HG02610 (cell line): ENCODE measurements around the gene UQCR11.
"Not testable (repeated sequence)": the region's sequence is repeated elsewhere in the genome, so short reads cannot be mapped to it uniquely, and the experiment has no call there.

ENCODE experiments used
- ATAC-seq: cut with Tn5 transposase; IDR thresholded peaks from one replicate; pipeline ENCODE4 v1.9.1; 2021; ENCODE audit warnings: mild to moderate bottlenecking, moderate library complexity; ENCODE audit not compliant: unreplicated experiment

UQCR11 gene

GRCh38 chr19:1605236-1606137 lies at the start of gene UQCR11:
TSS of gene UQCR11 (minus strand) at chr19:1605462. CDS start at chr19:1605409, 53 bp downstream.
- ATAC-seq: peak; percentile 82

DNA sequence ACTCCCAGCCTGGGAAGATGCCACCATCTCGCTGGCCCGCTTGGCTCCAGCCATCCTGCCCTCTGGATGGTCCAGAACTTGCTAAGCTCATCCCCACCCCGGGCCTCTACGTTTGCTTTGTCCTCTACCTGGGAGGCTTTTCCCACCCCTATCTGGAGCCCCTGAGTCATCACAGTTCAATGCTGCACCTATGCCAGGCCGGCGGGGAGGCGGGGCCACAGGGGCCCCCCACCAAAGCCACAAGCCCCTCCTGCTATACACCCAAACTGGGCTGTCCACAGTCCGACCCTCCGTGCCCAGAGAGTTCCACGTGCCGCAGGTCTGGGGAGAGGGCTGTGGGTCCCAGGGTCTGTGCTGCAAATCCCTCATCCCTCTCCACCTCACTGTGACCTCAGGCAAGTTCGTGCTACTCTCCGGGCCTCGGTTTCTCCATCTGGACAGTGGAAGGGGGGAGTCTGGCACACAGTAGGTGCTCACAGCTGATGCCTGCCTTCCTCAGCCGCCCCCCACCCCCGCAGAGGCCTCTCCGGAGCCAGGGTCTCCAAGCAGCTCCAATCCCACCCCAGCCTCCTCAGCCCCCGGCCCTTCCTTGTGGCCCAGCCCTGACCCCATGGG lies 49.0 kb upstream of the UQCR11 start:
- no peak for ATAC-seq

- ATAC-seq: no peak
Observed at GRCh38 chr19:1653300-1653628, 48.0 kb upstream of the UQCR11 start.

GRCh38 chr19:1652471-1653299 lies 47.4 kb upstream of the UQCR11 start, which contains the start of gene TCF3:
TSS of gene TCF3 (minus strand) at chr19:1652615. CDS start at chr19:1650248, 2,367 bp downstream.
- ATAC-seq: peak; percentile 64

DNA sequence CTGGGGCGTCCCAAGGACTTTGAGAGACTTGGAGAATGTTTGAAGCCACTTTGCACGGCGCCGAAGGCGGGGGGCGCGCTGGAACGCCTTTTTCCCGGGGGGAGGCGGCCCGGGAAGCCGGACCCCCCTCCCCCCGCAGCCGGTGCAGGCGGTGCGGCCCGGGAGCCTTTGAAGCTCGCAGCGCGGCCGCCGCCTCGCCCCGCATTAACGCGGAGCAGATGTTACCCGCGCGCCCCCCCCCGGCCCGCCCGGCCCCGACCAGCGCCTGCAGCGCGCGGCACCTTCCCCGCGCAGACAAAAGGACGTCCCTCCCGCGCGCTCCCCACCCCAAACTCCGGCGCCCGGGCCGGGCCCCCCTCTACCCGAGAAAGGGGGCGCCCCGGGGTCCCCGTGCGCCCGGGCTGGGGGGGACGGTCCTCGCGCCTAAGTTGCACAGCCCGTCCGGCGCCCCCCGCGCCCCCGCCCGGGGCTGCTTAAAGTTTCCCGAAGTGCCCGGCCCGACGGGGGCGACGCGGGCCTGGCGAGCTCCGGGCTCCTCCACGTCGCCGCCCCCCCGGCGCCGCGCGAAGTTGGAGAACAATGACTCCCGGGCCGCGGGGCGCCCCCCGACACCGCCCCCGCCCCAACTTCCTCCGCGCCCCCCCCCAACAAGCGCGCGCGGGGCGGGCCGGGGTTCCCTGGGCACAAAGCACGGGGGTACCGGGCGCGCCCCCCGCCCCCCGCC lies 46.5 kb upstream of the UQCR11 start:
- ATAC-seq: no peak

GRCh38 chr19:1650650-1651567 lies 45.6 kb upstream of the UQCR11 start:
- ATAC-seq: no peak

DNA sequence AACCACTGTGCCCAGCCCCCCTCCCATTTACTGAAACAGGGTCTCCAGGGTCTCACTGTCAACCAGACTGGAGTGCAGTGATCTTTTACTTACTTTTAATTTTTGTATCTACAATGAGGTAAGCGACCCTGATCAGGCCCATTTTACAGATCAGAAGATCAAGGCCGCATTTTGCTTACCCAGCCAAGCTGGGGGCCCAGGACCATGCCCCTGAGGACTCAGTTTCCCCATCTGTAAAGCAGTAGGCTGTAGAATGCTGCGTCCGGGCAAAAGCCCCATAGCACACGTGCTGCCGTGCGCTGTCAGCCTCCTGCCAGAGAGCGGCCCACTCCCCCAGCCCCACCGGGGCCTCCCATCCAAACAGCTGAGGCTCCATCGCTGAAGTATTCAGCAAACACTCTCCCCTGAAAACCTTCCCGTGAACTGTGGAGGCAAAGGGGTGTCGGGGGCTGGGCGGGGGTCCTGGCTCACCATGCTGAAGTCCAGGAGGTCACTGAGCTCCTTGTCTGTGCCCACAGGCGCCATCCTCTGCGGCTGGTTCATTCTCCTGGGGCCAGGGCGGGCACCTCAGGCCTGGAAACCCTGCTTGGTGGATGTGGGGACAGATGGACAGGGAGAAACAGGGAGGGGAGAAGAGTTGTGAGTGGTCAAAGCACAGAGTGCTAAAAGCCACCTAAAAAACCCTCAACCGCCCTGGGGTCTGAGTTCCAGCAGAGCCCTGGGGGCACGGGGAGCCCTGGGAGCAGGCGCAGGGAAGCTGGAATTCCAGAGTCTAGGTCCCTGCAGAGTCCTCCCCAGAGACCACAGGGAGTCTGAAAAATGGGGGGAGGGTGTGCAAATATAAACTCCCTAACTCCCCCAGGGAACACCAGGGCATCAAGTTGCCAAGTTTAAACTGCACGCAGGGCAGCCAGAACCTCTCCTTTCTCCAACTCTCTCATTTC lies 44.7 kb upstream of the UQCR11 start:
- no peak for ATAC-seq

GRCh38 chr19:1648920-1649541 lies 43.8 kb upstream of the UQCR11 start:
- ATAC-seq: no peak

DNA sequence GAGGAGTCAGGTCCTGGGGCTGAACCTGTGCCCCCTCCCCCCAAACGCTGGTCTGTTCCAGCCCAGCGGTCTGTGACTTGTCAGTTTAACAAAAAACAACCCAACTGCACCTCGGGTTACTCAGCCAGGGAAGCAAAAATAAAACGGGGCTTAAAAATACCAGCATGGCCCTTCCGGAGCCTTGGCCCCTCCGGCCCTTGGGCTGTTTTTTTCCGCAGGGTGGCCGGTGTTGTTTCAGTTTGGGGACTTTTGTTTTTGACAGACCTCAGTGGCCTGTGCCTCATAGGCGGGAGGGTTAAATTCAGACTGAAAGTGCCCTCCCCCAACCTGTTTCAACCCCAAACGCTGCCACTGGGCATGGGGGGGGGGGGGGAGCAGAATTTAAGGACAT lies 43.2 kb upstream of the UQCR11 start:
- ATAC-seq: peak; percentile 23

DNA sequence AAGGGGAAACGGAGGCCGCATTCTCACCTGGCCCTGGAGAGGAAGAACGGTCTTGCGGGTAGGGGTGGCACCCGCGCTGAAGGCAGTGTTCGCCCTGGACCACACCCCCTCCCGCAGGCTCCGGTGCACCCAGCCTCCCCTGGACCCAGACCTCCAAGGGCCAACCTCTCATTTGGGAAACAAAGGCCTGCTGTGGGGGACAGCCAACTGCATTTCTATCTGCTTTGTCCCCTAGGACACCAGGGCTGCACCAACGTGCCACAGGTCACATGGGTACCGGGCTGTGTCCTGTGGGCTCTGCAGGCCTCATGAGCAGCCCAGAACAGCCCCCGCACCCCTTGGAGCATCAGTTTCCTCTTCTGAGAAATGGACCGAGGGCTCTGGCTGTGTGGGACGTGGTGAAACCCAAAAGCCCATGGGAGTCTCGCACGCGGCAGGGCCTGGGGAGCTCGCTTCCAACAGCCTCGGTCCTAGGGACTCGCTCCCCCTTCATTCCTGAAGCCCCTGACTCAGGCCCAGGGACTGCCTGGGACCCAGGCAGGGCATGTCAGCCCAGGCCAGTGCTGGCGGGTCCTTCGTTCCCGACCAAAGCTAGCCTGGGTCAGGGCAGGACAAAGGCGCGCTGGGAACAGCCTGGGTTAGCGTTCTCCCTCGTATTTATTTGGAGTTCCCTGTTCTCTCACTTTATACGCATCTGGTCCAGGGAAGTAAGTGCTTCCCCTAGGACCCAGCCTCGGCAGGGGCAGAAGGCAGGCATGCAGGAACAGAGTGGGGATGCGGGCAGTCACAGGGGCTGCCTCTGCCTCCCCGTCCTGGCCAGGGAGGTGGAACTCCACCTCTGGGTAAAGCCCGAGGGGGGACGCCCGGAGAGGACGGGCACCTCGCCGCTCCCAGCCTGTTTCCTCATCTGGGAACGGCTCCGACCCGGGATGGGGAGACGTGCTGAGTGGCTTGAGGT lies 42.5 kb upstream of the UQCR11 start:
- peak; percentile 8 for ATAC-seq

DNA sequence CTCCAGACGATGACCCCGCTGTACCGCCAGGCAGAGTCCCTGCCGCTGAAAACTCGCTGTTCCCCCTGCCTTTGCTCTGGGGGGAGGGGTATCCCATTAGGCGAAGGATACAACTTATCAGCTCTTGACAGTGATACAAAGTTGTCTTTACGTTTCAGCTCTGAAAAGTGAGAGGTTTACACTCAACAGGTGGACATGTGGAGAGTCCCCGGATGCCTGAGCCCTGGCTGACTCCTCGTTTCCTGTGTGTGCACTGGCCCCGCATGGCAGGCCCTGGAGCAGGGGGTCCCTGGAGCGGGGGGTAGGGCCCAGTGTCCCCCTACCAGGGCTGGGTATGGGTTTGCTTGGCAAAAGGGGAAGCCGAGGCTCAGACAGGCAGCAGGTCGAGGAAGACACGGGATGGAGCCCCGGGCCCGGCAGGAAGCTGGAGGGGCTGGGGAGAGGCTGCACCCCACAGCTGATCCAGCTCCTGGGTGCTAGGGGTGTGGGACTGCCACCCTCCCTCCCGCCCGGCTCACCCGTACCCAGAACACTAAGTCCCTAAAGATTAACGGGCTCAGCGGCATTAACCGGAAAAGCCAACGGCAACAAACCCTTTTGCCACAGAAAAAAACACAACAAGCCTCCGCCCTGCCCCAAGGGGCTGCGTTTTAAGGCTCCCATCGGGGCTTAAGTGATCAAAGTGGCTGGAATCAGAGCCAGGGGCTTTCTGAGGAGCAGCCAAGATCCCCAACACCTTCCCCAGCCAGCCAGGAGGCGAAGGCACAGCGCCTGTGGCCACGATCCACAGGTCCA lies 41.6 kb upstream of the UQCR11 start:
- no peak for ATAC-seq

DNA sequence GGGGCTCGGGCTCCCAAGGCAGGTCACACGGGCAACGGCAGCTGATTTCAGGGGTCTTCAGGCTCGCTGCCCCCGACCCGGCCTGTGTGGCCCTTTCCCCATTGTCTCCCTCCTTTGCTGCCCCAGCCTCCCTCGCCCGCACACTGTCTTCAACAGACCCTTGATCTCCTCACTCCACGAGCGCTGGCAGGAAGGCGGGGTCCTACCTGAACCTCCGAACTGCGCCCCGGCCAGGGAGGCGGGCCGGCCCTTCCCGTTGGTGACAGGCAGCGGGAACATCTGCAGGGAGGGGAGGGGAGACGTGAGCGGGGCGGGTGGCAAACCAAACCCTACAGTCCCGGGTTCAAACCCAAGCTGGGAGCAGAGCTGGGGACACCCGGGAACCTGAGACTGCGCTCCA lies 40.9 kb upstream of the UQCR11 start:
- ATAC-seq: no peak

DNA sequence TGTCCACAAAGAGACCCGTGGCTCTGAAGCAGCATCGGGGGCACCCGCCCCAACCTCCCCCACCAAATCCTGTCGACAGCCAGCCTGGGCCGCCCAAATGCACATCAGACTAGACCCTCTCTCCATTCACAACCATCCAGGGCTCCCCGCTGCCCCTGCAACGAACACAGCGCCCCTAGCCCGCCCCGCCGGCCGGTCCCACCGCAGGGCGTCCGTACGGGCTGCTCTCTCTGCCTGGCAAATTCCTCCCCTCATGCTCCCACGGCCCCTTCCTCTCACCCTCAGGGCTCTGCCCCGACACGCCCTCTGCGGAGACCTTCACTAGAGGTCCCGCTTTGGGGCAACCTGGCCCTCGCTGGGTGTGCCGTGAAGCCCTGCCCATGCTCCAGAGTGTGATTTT lies 40.0 kb upstream of the UQCR11 start:
- no peak for ATAC-seq

GRCh38 chr19:1644070-1644469 lies 38.8 kb upstream of the UQCR11 start:
- no peak for ATAC-seq

- not testable (repeated sequence) for ATAC-seq
Observed at GRCh38 chr19:1640893-1641448, 35.7 kb upstream of the UQCR11 start.
